HFFc6 (cell line): Measurements from ENCODE around the gene TPSB2. TPM values are rescaled to one million over a fixed set of nuclear protein-coding genes. Genes with fewer than 3 reads are reported as not detected.

Experiments used
- DNase-seq: peaks from one replicate; pipeline ENCODE4 v3.0.0-alpha.2; 2018
- H3K27ac Mint-ChIP-seq: 2 replicates; pipeline ENCODE4 v1.8.0; 2020; ENCODE audit warnings: mild to moderate bottlenecking, mixed read lengths
- H3K27me3 Mint-ChIP-seq: 2 replicates; pipeline ENCODE4 v1.8.0; 2021; ENCODE audit warnings: mild to moderate bottlenecking, moderate library complexity, mixed read lengths; ENCODE audit not compliant: insufficient read depth
- H3K36me3 Mint-ChIP-seq: 2 replicates; pipeline ENCODE4 v1.8.0; 2021; ENCODE audit warnings: low read depth, mixed read lengths
- H3K4me1 Mint-ChIP-seq: 2 replicates; pipeline ENCODE4 v1.8.0; 2020; ENCODE audit warnings: low read depth, mixed read lengths
- H3K4me3 Mint-ChIP-seq: 2 replicates; pipeline ENCODE4 v1.8.0; 2020; ENCODE audit warnings: mild to moderate bottlenecking, moderate library complexity, mixed read lengths
- H3K9me3 Mint-ChIP-seq: 2 replicates; pipeline ENCODE4 v1.8.0; 2020; ENCODE audit warnings: mild to moderate bottlenecking, mixed read lengths
- total RNA-seq, 6 experiments: library from RNA; stranded (reverse); fragmentation: NEBNext Ultra II Directional; extraction: Animal tissue kit (Norgen Biotek cat#: 25700); gene quantifications; 2 replicates in 1 of 6; 3 replicates in 5 of 6; pipeline ENCODE4 v1.2.3, GENCODE V29; 2021
- TF ChIP-seq, protein P1 (sequence below): fragments of 200-600 bp; sonication (generic); IDR thresholded peaks from 2 replicates; pipeline ENCODE4 v1.5.0; 2021; ENCODE audit warnings: antibody characterized with exemption, mild to moderate bottlenecking

Gene TPSB2
- total RNA-seq, 6 experiments from 2014 or later, result not detected

- Mint-ChIP-seq H3K36me3 (no peaks in the 10 kb centered on the region; the same call in 1 of the 2 replicates), H3K27ac (no peak overlapping the region)
Measured at GRCh38 chr16:1262210-1262845, 32.3 kb upstream of the TPSB2 start.

DNA sequence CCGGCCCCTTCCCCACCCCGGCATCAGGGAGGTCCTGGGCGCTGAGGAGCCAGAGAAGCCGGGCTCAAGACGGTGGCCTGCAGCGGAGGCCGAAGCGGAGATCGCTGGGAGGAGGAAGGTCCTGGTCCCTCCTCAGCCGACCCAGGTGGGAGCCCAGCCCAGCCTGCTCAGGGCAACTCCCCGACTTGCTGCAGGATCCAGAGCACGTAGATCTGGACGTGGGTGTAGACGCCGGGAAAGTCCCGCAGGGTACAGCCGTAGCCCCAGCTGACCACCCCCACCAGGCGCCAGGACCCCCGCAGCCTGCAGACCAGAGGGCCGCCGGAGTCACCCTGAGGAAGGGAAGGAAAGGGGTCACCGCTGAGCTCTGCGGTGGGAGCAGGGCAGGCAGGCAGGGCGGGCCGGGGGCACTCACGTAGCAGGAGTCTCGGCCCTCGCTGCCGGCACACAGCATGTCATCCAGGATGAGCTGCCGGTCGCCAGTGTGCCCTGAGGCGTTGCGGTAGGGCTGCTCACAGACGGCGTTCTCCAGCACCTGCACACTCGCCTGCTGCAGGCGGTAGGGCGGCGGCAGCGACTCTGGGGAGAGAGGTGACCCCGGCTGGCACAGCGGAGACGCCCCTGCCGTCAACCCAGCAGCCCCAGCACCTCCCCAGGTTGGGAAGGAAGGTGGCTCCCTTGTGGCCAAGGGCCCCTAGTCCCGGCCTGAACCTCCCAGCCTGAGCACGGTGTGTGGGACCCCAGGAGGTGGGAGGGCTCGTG lies 31.3 kb upstream of the TPSB2 start:
- TF ChIP-seq, protein P1, sequence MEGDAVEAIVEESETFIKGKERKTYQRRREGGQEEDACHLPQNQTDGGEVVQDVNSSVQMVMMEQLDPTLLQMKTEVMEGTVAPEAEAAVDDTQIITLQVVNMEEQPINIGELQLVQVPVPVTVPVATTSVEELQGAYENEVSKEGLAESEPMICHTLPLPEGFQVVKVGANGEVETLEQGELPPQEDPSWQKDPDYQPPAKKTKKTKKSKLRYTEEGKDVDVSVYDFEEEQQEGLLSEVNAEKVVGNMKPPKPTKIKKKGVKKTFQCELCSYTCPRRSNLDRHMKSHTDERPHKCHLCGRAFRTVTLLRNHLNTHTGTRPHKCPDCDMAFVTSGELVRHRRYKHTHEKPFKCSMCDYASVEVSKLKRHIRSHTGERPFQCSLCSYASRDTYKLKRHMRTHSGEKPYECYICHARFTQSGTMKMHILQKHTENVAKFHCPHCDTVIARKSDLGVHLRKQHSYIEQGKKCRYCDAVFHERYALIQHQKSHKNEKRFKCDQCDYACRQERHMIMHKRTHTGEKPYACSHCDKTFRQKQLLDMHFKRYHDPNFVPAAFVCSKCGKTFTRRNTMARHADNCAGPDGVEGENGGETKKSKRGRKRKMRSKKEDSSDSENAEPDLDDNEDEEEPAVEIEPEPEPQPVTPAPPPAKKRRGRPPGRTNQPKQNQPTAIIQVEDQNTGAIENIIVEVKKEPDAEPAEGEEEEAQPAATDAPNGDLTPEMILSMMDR, result no peak

More at GRCh38 chr16:1262210-1262845, 32.3 kb upstream of the TPSB2 start:
- Mint-ChIP-seq H3K4me3 (no peak overlapping the region), H3K9me3 (peaks cover 13% of the 10 kb centered on the region; the same call in 1 of the 2 replicates), H3K4me1 (no peaks in the 10 kb centered on the region), H3K27me3 (peaks cover 21% of the 10 kb centered on the region)
- TF ChIP-seq, protein P1, result no peak
- no peak for DNase-seq

DNA sequence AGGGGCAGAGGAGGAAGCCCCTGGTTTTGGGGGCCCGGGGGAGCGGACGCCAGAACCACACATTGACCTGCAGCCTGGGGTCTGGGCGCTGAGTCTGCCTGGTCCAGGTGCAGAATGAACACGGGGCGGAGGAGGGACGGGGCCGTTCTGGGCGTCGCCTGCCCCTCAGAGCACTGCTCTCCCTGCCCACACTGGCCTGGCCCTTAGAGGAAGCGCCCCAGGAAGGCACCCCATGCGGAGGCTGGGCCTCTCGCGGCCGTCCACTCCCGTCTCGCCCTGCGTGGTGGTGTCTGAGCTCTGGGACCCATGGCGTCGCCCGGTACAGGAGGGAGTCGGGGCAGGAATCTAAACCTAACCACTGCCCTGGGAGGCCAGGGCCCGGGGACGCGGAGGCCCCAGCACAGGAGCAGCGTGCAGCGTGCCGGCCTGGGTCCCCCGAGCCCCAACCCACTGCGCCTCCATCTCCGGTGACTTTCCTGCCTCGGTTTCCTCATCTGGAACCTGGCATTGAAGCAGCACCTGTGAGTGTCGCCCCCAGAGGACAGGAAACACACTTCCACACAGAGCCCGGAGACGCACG lies 30.2 kb upstream of the TPSB2 start:
- TF ChIP-seq, protein P1, result no peak
- Mint-ChIP-seq H3K36me3 (no peaks in the 10 kb centered on the region; the same call in 1 of the 2 replicates), H3K27ac (no peak overlapping the region), H3K4me1 (no peaks in the 10 kb centered on the region), H3K27me3 (peaks cover 22% of the 10 kb centered on the region), H3K9me3 (peaks cover 10% of the 10 kb centered on the region; the same call in 1 of the 2 replicates), H3K4me3 (no peak overlapping the region)
- no peak for DNase-seq

More for the DNA sequence above, 31.3 kb upstream of the TPSB2 start:
- H3K4me3 Mint-ChIP-seq, result no peak overlapping the region
- no peaks in the 10 kb centered on the region for H3K4me1 Mint-ChIP-seq
- H3K36me3 Mint-ChIP-seq, result no peaks in the 10 kb centered on the region; the same call in 1 of the 2 replicates
- H3K27ac Mint-ChIP-seq, result no peak overlapping the region
- no peak for DNase-seq
- H3K9me3 Mint-ChIP-seq, result peaks cover 11% of the 10 kb centered on the region; the same call in 1 of the 2 replicates
- peaks cover 22% of the 10 kb centered on the region for H3K27me3 Mint-ChIP-seq

DNA sequence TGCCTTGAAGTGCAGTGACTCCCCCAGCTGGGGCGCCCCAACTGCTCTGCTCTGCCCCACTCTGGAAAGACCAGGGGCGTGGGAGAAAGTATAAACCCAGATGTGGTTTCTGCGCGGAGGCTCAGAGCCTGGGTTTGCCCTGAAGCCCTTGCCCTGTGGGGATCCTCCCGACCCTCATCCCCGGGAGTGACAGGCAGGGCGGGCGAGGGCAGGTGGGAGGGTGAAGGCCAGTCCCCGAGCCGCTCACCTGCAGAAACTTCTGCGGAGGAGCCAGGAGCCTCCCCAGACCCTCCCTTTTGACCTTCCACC lies 29.7 kb upstream of the TPSB2 start:
- Mint-ChIP-seq H3K9me3 (peaks cover 6% of the 10 kb centered on the region; the same call in 1 of the 2 replicates), H3K27me3 (peaks cover 22% of the 10 kb centered on the region), H3K4me1 (no peaks in the 10 kb centered on the region), H3K4me3 (no peak overlapping the region), H3K36me3 (no peaks in the 10 kb centered on the region; the same call in 1 of the 2 replicates), H3K27ac (no peak overlapping the region)
- no peak for DNase-seq
- TF ChIP-seq, protein P1, result no peak

DNA sequence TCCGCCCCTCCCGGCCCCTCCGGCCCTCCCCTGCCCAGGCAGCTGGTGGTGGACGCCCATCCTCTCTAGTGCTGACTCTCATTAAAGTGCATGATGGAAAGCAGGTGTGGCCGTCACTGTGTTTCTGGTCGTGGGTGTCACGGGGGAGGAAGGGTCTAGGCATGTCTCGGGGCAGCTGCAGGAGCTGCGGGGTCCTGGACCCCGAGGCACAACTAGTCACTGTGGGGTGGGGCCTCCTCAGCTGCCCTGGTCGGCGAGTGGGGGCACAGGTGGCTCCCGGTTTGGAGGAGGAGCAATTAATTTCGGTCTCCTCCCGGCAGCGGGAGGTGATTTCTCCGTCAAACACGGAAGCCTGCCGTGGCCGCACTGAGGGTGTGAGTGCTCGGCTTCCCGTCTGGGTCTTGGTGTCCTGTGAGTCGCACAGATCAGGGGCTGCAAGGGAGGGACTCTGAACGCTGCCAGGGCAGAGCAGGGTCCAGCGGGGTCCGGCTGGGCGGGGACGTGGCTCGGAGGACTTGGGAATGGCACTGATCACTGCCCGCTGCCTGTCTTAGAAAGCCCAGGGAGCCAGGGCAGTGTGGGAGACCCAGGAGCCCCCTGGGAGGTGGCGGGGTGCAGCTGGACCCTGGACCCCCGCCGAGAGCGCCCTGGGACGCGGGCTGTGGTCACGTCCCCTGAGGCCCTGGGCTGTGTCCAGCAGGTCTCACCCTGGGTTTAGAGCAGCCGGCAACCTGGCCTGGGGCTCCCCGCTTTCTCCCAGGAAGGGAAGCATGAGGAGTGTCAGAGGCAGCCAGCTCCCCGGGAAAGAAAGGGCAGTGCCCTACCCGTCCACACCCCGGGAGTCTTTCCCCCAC lies 29.1 kb upstream of the TPSB2 start:
- Mint-ChIP-seq H3K4me1 (no peaks in the 10 kb centered on the region), H3K27me3 (peaks cover 22% of the 10 kb centered on the region), H3K27ac (no peak overlapping the region), H3K9me3 (peaks cover under 1% of the 10 kb centered on the region; the same call in 1 of the 2 replicates), H3K36me3 (no peaks in the 10 kb centered on the region), H3K4me3 (no peak overlapping the region)
- TF ChIP-seq, protein P1, result no peak
- DNase-seq, result no peak
